GM13976 (cell line): ENCODE measurements around the gene JOSD2.

Source experiments
- DNase-seq: peaks from one replicate; pipeline ENCODE4 v3.0.0; 2012; ENCODE audit warnings: low spot score
- in situ Hi-C: fragments of 300-500 bp; cut with MboI; formaldehyde crosslinking; loops from one replicate; pipeline ENCODE4 v1.12.0; 2022; ENCODE audit warnings: low sequenced_read_pairs, mixed read lengths, inconsistent platforms; ENCODE audit not compliant: unreplicated experiment
- TF ChIP-seq, protein P1 (sequence below): IDR thresholded peaks from 2 replicates; pipeline ENCODE4 v1.5.1; 2012; ENCODE audit warnings: borderline replicate concordance, mild to moderate bottlenecking; ENCODE audit not compliant: insufficient read depth; ENCODE audit errors: extremely low read depth, missing control alignments, control extremely low read depth

JOSD2 gene

GRCh38 chr19:50496189-50497021 lies 14.6 kb downstream of the JOSD2 start:
- no peak for DNase-seq
- in situ Hi-C loops, result no loop called here
- TF ChIP-seq, protein P1, sequence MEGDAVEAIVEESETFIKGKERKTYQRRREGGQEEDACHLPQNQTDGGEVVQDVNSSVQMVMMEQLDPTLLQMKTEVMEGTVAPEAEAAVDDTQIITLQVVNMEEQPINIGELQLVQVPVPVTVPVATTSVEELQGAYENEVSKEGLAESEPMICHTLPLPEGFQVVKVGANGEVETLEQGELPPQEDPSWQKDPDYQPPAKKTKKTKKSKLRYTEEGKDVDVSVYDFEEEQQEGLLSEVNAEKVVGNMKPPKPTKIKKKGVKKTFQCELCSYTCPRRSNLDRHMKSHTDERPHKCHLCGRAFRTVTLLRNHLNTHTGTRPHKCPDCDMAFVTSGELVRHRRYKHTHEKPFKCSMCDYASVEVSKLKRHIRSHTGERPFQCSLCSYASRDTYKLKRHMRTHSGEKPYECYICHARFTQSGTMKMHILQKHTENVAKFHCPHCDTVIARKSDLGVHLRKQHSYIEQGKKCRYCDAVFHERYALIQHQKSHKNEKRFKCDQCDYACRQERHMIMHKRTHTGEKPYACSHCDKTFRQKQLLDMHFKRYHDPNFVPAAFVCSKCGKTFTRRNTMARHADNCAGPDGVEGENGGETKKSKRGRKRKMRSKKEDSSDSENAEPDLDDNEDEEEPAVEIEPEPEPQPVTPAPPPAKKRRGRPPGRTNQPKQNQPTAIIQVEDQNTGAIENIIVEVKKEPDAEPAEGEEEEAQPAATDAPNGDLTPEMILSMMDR, result no peak

- DNase-seq, result no peak
- TF ChIP-seq, protein P1, result no peak
- in situ Hi-C loops, result no loop called here
Measured at GRCh38 chr19:50495020-50495531, 15.9 kb downstream of the JOSD2 start.

GRCh38 chr19:50494186-50495019 lies 16.6 kb downstream of the JOSD2 start:
- DNase-seq, result no peak
- in situ Hi-C loops, result no loop called here

GRCh38 chr19:50493171-50493570 lies 17.8 kb downstream of the JOSD2 start:
- in situ Hi-C loops, result no loop called here
- TF ChIP-seq, protein P1, result no peak
- no peak for DNase-seq

More at GRCh38 chr19:50494186-50495019, 16.6 kb downstream of the JOSD2 start:
- TF ChIP-seq, protein P1, result no peak

DNA sequence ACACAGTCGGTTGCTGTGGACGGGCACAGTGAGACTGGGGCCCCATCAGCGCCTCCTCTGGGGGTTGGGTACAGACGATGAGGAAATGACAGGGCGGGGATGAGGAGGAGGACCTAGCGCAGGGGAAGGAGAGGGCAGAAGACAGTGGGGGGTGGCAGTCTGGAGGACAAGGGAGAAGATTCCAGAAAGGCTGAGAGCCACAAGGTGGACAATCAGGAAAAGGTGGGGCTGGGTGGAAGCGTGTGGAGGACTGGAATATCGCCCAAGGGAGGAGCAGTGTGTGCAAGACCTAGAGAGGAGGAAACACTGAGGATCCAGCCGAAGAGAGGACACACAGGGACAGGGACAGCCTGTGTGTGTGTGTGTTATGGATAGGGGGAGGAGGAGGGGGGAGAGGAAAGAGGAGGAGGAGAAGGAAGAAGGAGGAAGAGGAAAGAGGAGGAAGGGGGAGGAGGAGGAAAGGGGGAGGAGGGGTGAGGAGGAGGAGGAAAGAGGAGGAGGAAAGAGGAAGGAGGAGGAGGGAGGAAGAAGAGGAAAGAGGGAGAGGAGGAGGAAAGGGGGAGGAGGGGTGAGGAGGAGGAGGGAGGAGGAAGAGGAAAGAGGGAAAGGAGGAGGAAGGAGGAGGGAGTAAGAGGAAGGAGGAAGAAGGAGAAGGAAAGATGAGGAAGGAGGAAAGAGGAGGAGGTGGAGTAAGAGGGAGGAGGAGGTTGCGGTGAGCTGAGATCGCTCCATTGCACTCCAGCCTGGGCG lies 18.5 kb downstream of the JOSD2 start:
- no peak for DNase-seq
- TF ChIP-seq, protein P1, result no peak
- in situ Hi-C loops, result no loop called here

- TF ChIP-seq, protein P1, result no peak
- DNase-seq, result no peak
- in situ Hi-C loops, result no loop called here
Measured at GRCh38 chr19:50490991-50491472, 20.0 kb downstream of the JOSD2 start.
